Loucy (cell line): ENCODE measurements around the gene SOX8.
"Not testable (repeated sequence)": the region's sequence is repeated elsewhere in the genome, so short reads cannot be mapped to it uniquely, and the experiment has no call there.

Experiments used
- H2AFZ ChIP-seq: fragments of 200-600 bp; sonication (generic); 2 replicates; pipeline ENCODE4 v1.6.0; 2016; ENCODE audit warnings: antibody characterized with exemption, mild to moderate bottlenecking, low read length, moderate library complexity
- H3F3A ChIP-seq: fragments of 200-600 bp; 2 replicates; pipeline ENCODE4 v1.6.0; 2016; ENCODE audit warnings: antibody characterized with exemption, low read depth, mild to moderate bottlenecking
- H3K27me3 ChIP-seq: fragments of 200-600 bp; sonication (generic); 2 replicates; pipeline ENCODE4 v1.6.1; 2014; ENCODE audit warnings: low read length, mild to moderate bottlenecking; ENCODE audit not compliant: insufficient read depth, poor library complexity, severe bottlenecking
- H3K36me3 ChIP-seq: fragments of 200-600 bp; sonication (generic); 2 replicates; pipeline ENCODE4 v1.6.1; 2016; ENCODE audit warnings: low read length; ENCODE audit not compliant: insufficient read depth
- H3K4me1 ChIP-seq: fragments of 200-600 bp; sonication (generic); 2 replicates; pipeline ENCODE4 v1.5.1; 2014; ENCODE audit warnings: low read length, mild to moderate bottlenecking; ENCODE audit not compliant: insufficient read depth, poor library complexity, severe bottlenecking
- H3K4me2 ChIP-seq: fragments of 200-600 bp; sonication (generic); 2 replicates; pipeline ENCODE4 v1.6.0; 2014; ENCODE audit warnings: antibody characterized with exemption, low read length, low read depth, mild to moderate bottlenecking; ENCODE audit not compliant: poor library complexity, severe bottlenecking
- H3K4me3 ChIP-seq: fragments of 200-600 bp; sonication (generic); 2 replicates; pipeline ENCODE4 v1.5.1; 2014; ENCODE audit warnings: low read length, mild to moderate bottlenecking, mixed read lengths; ENCODE audit not compliant: poor library complexity, severe bottlenecking
- H3K79me2 ChIP-seq: fragments of 200-600 bp; sonication (generic); 2 replicates; pipeline ENCODE4 v1.6.1; 2014; ENCODE audit warnings: low read length; ENCODE audit not compliant: insufficient read depth
- H3K9ac ChIP-seq: fragments of 200-600 bp; sonication (generic); 2 replicates; pipeline ENCODE4 v1.6.0; 2014; ENCODE audit warnings: mild to moderate bottlenecking, low read depth, low read length, moderate library complexity; ENCODE audit not compliant: poor library complexity, severe bottlenecking
- H3K9me2 ChIP-seq: fragments of 200-600 bp; sonication (generic); replicated peaks from 2 replicates; pipeline ENCODE4 v1.6.1; 2016; ENCODE audit warnings: low read depth, low read length, mixed read lengths
- H3K9me3 ChIP-seq: fragments of 200-600 bp; sonication (generic); 2 replicates; pipeline ENCODE4 v1.6.1; 2014; ENCODE audit warnings: mild to moderate bottlenecking, antibody characterized with exemption, low read length, low read depth; ENCODE audit not compliant: insufficient read depth
- H4K20me1 ChIP-seq: fragments of 200-600 bp; sonication (generic); 2 replicates; pipeline ENCODE4 v1.6.0; 2014; ENCODE audit warnings: antibody characterized with exemption, low read length, mild to moderate bottlenecking; ENCODE audit not compliant: insufficient read depth, poor library complexity, severe bottlenecking
- EZH2phosphoT487 ChIP-seq: fragments of 200-600 bp; IDR thresholded peaks from 2 replicates; pipeline ENCODE4 v1.6.1; 2018; ENCODE audit warnings: antibody characterized with exemption, mild to moderate bottlenecking, moderate library complexity, borderline replicate concordance
- TF ChIP-seq, protein P1 (sequence below): fragments of 200-600 bp; sonication (generic); conservative IDR thresholded peaks from 2 replicates; pipeline ENCODE4 v1.5.1; 2014; ENCODE audit warnings: mild to moderate bottlenecking, antibody characterized with exemption, low read length

The SOX8 gene

DNA sequence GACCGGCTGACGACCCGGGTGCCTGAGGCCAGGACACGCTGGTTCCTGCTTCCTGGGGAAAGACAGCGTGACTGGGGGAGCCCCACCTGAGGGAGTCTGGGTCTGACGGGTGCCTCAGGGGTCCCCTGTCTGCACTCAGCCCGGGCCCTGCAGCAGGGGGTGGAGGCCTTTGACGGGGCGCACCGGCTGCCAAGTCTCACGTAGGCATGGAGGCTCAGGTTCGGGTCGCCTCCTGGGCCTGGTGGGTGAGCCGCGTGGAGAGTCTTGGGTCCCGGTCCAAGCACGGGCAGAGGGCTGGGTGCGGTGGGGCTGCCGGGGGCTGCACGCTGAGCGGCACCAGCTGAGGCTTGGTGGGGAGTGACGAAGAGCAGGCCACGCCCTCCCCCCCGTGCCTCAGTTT, 40.9 kb downstream of the SOX8 start:
- Histone ChIP-seq H3K36me3 (no peaks in the 10 kb centered on the region), H3F3A (no peaks in the 10 kb centered on the region), H2AFZ (no peak overlapping the region), H3K27me3 (no peaks in the 10 kb centered on the region), H3K4me2 (no peak overlapping the region), H3K4me1 (no peaks in the 10 kb centered on the region), H3K4me3 (no peak overlapping the region), H3K79me2 (no peaks in the 10 kb centered on the region), H3K9me3 (peaks cover 3% of the 10 kb centered on the region; the same call in 1 of the 2 replicates), H3K9me2 (no peaks in the 10 kb centered on the region), H4K20me1 (no peaks in the 10 kb centered on the region), H3K9ac (no peak overlapping the region)
- no peak for TF ChIP-seq EZH2phosphoT487
- TF ChIP-seq, protein P1, sequence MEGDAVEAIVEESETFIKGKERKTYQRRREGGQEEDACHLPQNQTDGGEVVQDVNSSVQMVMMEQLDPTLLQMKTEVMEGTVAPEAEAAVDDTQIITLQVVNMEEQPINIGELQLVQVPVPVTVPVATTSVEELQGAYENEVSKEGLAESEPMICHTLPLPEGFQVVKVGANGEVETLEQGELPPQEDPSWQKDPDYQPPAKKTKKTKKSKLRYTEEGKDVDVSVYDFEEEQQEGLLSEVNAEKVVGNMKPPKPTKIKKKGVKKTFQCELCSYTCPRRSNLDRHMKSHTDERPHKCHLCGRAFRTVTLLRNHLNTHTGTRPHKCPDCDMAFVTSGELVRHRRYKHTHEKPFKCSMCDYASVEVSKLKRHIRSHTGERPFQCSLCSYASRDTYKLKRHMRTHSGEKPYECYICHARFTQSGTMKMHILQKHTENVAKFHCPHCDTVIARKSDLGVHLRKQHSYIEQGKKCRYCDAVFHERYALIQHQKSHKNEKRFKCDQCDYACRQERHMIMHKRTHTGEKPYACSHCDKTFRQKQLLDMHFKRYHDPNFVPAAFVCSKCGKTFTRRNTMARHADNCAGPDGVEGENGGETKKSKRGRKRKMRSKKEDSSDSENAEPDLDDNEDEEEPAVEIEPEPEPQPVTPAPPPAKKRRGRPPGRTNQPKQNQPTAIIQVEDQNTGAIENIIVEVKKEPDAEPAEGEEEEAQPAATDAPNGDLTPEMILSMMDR: no peak

DNA sequence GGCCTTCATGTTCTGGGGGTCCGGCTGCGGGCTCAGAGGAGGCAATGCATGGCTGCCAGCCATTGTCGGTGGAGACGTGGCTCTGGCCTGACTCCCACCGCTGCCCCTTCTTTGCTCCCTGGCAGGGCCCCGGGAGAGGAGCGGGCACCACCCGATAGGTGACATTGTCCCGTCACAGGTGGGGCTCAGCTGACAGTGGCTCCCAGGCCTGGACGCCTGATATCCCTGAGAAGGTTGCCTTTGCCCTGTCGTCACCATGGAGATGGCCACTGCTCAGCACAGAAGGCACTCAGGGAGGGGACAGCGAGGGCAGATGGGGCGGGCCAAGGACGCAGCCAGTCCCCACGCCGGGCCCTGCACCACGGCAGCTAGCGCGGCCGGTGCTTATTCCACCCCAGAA, 42.6 kb downstream of the SOX8 start:
- H3K4me3 ChIP-seq: no peak overlapping the region
- no peaks in the 10 kb centered on the region for H3K9me2 ChIP-seq
- H2AFZ ChIP-seq: no peak overlapping the region
- no peak for TF ChIP-seq EZH2phosphoT487
- TF ChIP-seq, protein P1: no peak
- H3K79me2 ChIP-seq: no peaks in the 10 kb centered on the region
- no peaks in the 10 kb centered on the region for H4K20me1 ChIP-seq
- peaks cover 3% of the 10 kb centered on the region; the same call in 1 of the 2 replicates for H3K9me3 ChIP-seq
- H3F3A ChIP-seq: no peaks in the 10 kb centered on the region
- no peaks in the 10 kb centered on the region for H3K27me3 ChIP-seq
- H3K36me3 ChIP-seq: no peaks in the 10 kb centered on the region
- no peaks in the 10 kb centered on the region for H3K4me1 ChIP-seq
- no peak overlapping the region for H3K4me2 ChIP-seq
- H3K9ac ChIP-seq: no peak overlapping the region

DNA sequence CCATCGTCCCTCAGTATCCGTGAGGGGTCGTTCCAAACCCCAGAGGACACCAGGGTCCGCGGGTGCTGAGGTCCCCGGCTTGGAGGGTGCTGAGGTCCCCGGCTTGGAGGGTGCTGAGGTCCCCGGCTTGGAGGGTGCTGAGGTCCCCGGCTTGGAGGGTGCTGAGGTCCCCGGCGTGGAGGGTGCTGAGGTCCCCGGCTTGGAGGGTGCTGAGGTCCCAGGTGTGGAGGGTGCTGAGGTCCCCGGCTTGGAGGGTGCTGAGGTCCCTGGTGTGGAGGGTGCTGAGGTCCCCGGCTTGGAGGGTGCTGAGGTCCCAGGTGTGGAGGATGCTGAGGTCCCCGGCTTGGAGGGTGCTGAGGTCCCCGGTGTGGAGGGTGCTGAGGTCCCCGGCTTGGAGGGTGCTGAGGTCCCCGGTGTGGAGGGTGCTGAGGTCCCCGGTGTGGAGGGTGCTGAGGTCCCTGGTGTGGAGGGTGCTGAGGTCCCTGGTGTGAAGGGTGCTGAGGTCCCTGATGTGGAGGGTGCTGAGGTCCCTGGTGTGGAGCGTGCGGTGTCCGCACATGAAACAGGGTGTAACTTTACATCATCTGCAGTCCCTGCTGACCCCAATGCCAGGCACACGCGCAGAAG, 43.7 kb downstream of the SOX8 start:
- H3K9ac ChIP-seq, H3K27me3 ChIP-seq, H3K4me2 ChIP-seq, H3K9me3 ChIP-seq, H2AFZ ChIP-seq, H3K4me3 ChIP-seq, H3F3A ChIP-seq, H3K36me3 ChIP-seq, H4K20me1 ChIP-seq, H3K9me2 ChIP-seq, H3K4me1 ChIP-seq, H3K79me2 ChIP-seq: not testable (repeated sequence)
